Astrocyte (in vitro differentiated cells and primary cell): ENCODE data around the gene TMTC2. TPM values are rescaled to one million over a fixed set of nuclear protein-coding genes. Genes with fewer than 3 reads are reported as not detected.

ENCODE experiments used
- DNase-seq: peaks from one replicate; pipeline ENCODE4 v3.0.0-alpha.2; 2010; ENCODE audit warnings: low read depth
- FAIRE-seq: peaks from 2 replicates; lab custom pipeline; 2011; peaks lifted over from hg19 to GRCh38; lab: Jason Lieb, UNC
- H2AFZ ChIP-seq: 2 replicates; pipeline ENCODE4 v1.6.0; 2012; ENCODE audit warnings: low read depth, low read length, inconsistent platforms
- H3K27ac ChIP-seq: 2 replicates; pipeline ENCODE4 v1.5.1; 2011; ENCODE audit warnings: low read depth, low read length, inconsistent platforms
- H3K27me3 ChIP-seq: 2 replicates; pipeline ENCODE4 v1.6.0; 2011; ENCODE audit warnings: low read length, inconsistent platforms; ENCODE audit not compliant: insufficient read depth
- H3K36me3 ChIP-seq: 2 replicates; pipeline ENCODE4 v1.5.1; 2011; ENCODE audit warnings: low read length, inconsistent platforms; ENCODE audit not compliant: insufficient read depth
- H3K4me1 ChIP-seq: 2 replicates; pipeline ENCODE4 v1.5.1; 2011; ENCODE audit warnings: low read length, inconsistent platforms; ENCODE audit not compliant: insufficient read depth
- H3K4me2 ChIP-seq: 2 replicates; pipeline ENCODE4 v1.6.0; 2012; ENCODE audit warnings: low read length, inconsistent platforms
- H3K4me3 ChIP-seq: 2 replicates; pipeline ENCODE4 v1.5.1; 2011; ENCODE audit warnings: low read depth, mild to moderate bottlenecking, low read length, inconsistent platforms; ENCODE audit not compliant: insufficient read depth
- H3K79me2 ChIP-seq: 2 replicates; pipeline ENCODE4 v1.6.0; 2012; ENCODE audit warnings: mild to moderate bottlenecking, low read length, inconsistent platforms; ENCODE audit not compliant: insufficient read depth
- H3K9ac ChIP-seq: 2 replicates; pipeline ENCODE4 v1.6.0; 2012; ENCODE audit warnings: mild to moderate bottlenecking, low read length, inconsistent platforms
- H3K9me3 ChIP-seq: 2 replicates; pipeline ENCODE4 v1.5.1; 2012; ENCODE audit warnings: low read depth, mild to moderate bottlenecking, low read length, inconsistent platforms; ENCODE audit not compliant: insufficient read depth
- H4K20me1 ChIP-seq: 2 replicates; pipeline ENCODE4 v1.6.0; 2012; ENCODE audit warnings: low read length, inconsistent platforms; ENCODE audit not compliant: insufficient read depth
- H3K27ac Mint-ChIP-seq: one replicate; pipeline ENCODE4 v1.8.0; 2021; ENCODE audit warnings: mild to moderate bottlenecking, mixed read lengths; ENCODE audit not compliant: unreplicated experiment
- H3K27me3 Mint-ChIP-seq: one replicate; pipeline ENCODE4 v1.8.0; 2021; ENCODE audit warnings: low read depth, mixed read lengths; ENCODE audit not compliant: unreplicated experiment
- H3K36me3 Mint-ChIP-seq: one replicate; pipeline ENCODE4 v1.8.0; 2021; ENCODE audit warnings: low read depth, mixed read lengths; ENCODE audit not compliant: unreplicated experiment
- H3K4me1 Mint-ChIP-seq: one replicate; pipeline ENCODE4 v1.8.0; 2021; ENCODE audit warnings: low read depth, mixed read lengths; ENCODE audit not compliant: unreplicated experiment
- H3K4me3 Mint-ChIP-seq: one replicate; pipeline ENCODE4 v1.8.0; 2021; ENCODE audit warnings: mild to moderate bottlenecking, moderate library complexity, mixed read lengths; ENCODE audit not compliant: unreplicated experiment
- H3K9me3 Mint-ChIP-seq: one replicate; pipeline ENCODE4 v1.8.0; 2021; ENCODE audit warnings: mild to moderate bottlenecking, mixed read lengths; ENCODE audit not compliant: unreplicated experiment
- CTCF ChIP-seq: IDR thresholded peaks from 2 replicates; pipeline ENCODE4 v1.5.1; 2011; ENCODE audit warnings: low read depth, mild to moderate bottlenecking, inconsistent platforms, low read length, moderate library complexity; ENCODE audit not compliant: insufficient read depth
- EZH2 ChIP-seq: IDR thresholded peaks from 2 replicates; pipeline ENCODE4 v1.6.1; 2012; ENCODE audit warnings: mild to moderate bottlenecking, low read length, inconsistent platforms; ENCODE audit not compliant: insufficient read depth
- total RNA-seq: library from RNA; stranded (reverse); gene quantifications from 2 replicates; pipeline ENCODE4 v1.2.1, GENCODE V29; 2021

TMTC2 gene
- total RNA-seq, 1 donor from 2014 or later = 2.2 TPM

DNA sequence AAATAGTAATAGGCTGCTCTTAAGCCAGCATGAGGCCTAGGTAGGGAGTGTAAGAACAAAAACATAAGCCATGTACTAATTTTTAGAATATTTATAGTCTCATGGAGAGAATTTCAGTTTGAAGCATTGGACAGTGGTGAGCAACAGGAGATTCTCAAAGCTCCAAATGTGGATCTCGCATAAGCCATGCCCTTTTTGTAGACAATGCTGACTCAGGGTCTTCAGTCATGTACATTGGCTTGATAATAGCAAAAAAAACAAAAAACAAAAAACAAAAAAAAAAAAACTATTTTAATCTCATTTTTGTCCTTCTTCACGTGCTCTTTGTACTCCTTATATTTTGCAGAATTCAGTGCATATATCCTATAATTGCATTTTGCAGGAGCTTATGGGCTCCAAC is 402.9 kb downstream of the TMTC2 start:
- no peaks in the 10 kb centered on the region for H3K9me3 ChIP-seq
- H3K4me1 ChIP-seq = no peaks in the 10 kb centered on the region
- no peak overlapping the region for H3K4me3 Mint-ChIP-seq
- FAIRE-seq (no peak), DNase-seq (no peak)
- no peak overlapping the region for H3K4me2 ChIP-seq
- H3K27me3 Mint-ChIP-seq = no peaks in the 10 kb centered on the region
- H3K27me3 ChIP-seq = no peaks in the 10 kb centered on the region
- no peak overlapping the region for H3K27ac Mint-ChIP-seq
- H2AFZ ChIP-seq = no peak overlapping the region
- H3K79me2 ChIP-seq = no peaks in the 10 kb centered on the region
- no peak overlapping the region for H3K9ac ChIP-seq
- H3K36me3 Mint-ChIP-seq = no peaks in the 10 kb centered on the region
- TF ChIP-seq EZH2 (no peak), CTCF (no peak)
- no peaks in the 10 kb centered on the region for H3K4me1 Mint-ChIP-seq
- no peaks in the 10 kb centered on the region for H4K20me1 ChIP-seq
- H3K4me3 ChIP-seq = no peak overlapping the region
- H3K9me3 Mint-ChIP-seq = no peaks in the 10 kb centered on the region
- H3K27ac ChIP-seq = no peak overlapping the region
- H3K36me3 ChIP-seq = no peaks in the 10 kb centered on the region

DNA sequence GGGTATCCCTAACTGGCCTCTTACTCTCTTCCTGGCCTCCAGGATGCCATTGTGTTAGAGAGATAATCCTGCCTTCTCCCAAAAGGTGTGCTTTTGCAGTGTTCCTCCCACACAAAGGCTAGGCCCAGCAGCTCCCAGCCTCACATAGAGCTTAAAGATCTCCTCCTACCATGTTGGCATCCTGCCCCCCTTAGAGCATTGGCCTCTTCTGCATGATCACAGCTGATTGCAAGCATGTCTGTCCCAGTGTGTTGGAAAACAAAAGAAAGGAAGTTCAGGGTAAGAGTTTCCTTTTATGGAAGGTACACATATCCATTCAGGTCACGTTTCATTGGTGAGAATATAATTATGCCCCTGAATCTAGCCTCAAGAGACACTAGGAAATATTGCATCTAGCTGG is 405.4 kb downstream of the TMTC2 start:
- no peaks in the 10 kb centered on the region for H3K4me1 Mint-ChIP-seq
- H3K36me3 ChIP-seq = no peaks in the 10 kb centered on the region
- DNase-seq = no peak
- no peaks in the 10 kb centered on the region for H3K4me1 ChIP-seq
- no peak for TF ChIP-seq CTCF
- TF ChIP-seq EZH2 = no peak
- no peak overlapping the region for H3K27ac ChIP-seq
- H4K20me1 ChIP-seq = no peaks in the 10 kb centered on the region
- H3K36me3 Mint-ChIP-seq = no peaks in the 10 kb centered on the region
- H3K4me3 Mint-ChIP-seq = no peak overlapping the region
- no peak overlapping the region for H3K27ac Mint-ChIP-seq
- no peaks in the 10 kb centered on the region for H3K27me3 Mint-ChIP-seq
- no peak overlapping the region for H3K4me2 ChIP-seq
- H2AFZ ChIP-seq = no peak overlapping the region
- H3K27me3 ChIP-seq = no peaks in the 10 kb centered on the region
- H3K9me3 Mint-ChIP-seq = no peaks in the 10 kb centered on the region
- H3K9me3 ChIP-seq = no peaks in the 10 kb centered on the region
- no peaks in the 10 kb centered on the region for H3K79me2 ChIP-seq
- H3K9ac ChIP-seq = no peak overlapping the region
- no peak overlapping the region for H3K4me3 ChIP-seq
- no peak for FAIRE-seq

- H3K9me3 Mint-ChIP-seq = no peaks in the 10 kb centered on the region
- no peak for FAIRE-seq
- TF ChIP-seq CTCF (no peak), EZH2 (no peak)
Measured at GRCh38 chr12:83092606-83093005, 405.9 kb downstream of the TMTC2 start.

More at GRCh38 chr12:83092606-83093005, 405.9 kb downstream of the TMTC2 start:
- DNase-seq = no peak
- Histone ChIP-seq H3K27ac (no peak overlapping the region), H3K9me3 (no peaks in the 10 kb centered on the region), H3K4me1 (no peaks in the 10 kb centered on the region), H2AFZ (no peak overlapping the region), H3K4me3 (no peak overlapping the region), H4K20me1 (no peaks in the 10 kb centered on the region), H3K4me2 (no peak overlapping the region), H3K27me3 (no peaks in the 10 kb centered on the region), H3K9ac (no peak overlapping the region), H3K79me2 (no peaks in the 10 kb centered on the region), H3K36me3 (no peaks in the 10 kb centered on the region)
- H3K36me3 Mint-ChIP-seq = no peaks in the 10 kb centered on the region
- H3K27ac Mint-ChIP-seq = no peak overlapping the region
- H3K27me3 Mint-ChIP-seq = no peaks in the 10 kb centered on the region
- H3K4me1 Mint-ChIP-seq = no peaks in the 10 kb centered on the region
- H3K4me3 Mint-ChIP-seq = no peak overlapping the region
